Ovary (tissue), 3 donors: ENCODE results near the gene FAM184A.

ENCODE experiments used
- CTCF ChIP-seq, 3 donors: fragments of 450-650 bp in 2 of 3; fragments of 200-600 bp in 1 of 3; IDR thresholded peaks; one replicate each; pipeline versions ENCODE4 v1.5.1 to v1.8.0; 2016 to 2022; ENCODE audit warnings: antibody characterized with exemption in 3 of 3, mild to moderate bottlenecking in 1 of 3
- EP300 ChIP-seq: sonication (generic); formaldehyde crosslinking; IDR thresholded peaks from one replicate; pipeline ENCODE4 v1.6.1; 2017; ENCODE audit warnings: antibody characterized with exemption
- POLR2A ChIP-seq: fragments of 450-650 bp; IDR thresholded peaks from one replicate; pipeline ENCODE4 v1.6.1; 2017; ENCODE audit warnings: antibody characterized with exemption, mild to moderate bottlenecking, moderate library complexity
- donor health status: DM: no; HTN: no; CAD: no.

DNA sequence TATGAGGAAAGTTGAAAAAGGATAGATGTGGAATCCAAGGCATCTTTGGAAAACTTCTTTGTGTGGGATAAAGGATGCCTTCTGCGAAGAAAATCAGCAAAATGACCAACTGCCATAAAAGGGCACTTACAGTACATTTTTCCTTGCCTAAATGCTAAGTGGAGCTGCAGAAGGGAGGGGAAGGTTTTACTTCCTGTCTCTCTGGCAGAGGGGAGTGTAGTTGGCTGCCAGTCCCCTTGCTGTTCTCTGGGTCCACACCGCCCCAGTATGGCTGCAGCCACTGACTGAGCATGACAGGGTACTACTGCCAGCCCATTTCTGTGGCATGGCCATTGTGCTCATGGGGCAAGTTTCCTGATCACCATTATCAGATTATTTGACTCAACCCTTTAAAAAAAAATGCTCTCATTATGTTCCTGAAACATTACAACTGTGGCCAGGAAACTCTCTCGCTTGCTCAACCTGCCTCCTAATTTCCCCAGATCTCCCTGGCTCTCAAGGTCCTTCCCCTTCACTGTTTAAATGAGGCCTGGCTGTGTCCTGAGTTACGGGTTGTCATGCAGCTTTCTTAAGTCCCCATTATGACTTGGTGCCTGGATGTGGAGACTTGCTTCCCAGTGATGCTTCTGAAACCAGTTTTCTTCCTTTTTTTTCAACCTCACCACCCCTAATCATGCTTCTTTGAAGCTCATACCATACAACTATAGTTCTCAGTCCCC lies 34.5 kb upstream of the FAM184A start:
- TF ChIP-seq CTCF (IDR thresholded peaks at IDR 0.05) (no peak), POLR2A (no peak), EP300 (no peak)
